B cell (primary cell): ENCODE measurements around the gene FKBP6.

Experiments used
- CTCF ChIP-seq: fragments of 200-600 bp; IDR thresholded peaks from one replicate; pipeline ENCODE4 v1.8.0; 2022; ENCODE audit warnings: antibody characterized with exemption, mild to moderate bottlenecking
- EZH2 ChIP-seq: IDR thresholded peaks from 2 replicates; pipeline ENCODE4 v1.6.1; 2012; ENCODE audit warnings: borderline replicate concordance, low read depth, mild to moderate bottlenecking, moderate library complexity, low read length; ENCODE audit not compliant: insufficient read depth, poor library complexity, severe bottlenecking

GRCh38 chr7:73353243-73353642, 25.3 kb downstream of the FKBP6 start:
- TF ChIP-seq CTCF (no peak), EZH2 (no peak)
